HG02798 (cell line): ENCODE results near the gene ARFGEF2.
"Not testable (repeated sequence)": the region's sequence is repeated elsewhere in the genome, so short reads cannot be mapped to it uniquely, and the experiment has no call there.

ENCODE experiments used
- ATAC-seq: cut with Tn5 transposase; IDR thresholded peaks from one replicate; pipeline ENCODE4 v1.9.1; 2021; ENCODE audit warnings: mild to moderate bottlenecking; ENCODE audit not compliant: unreplicated experiment, poor library complexity

ARFGEF2 gene

GRCh38 chr20:48984575-48985219 lies 63.2 kb downstream of the ARFGEF2 start:
- no peak for ATAC-seq

DNA sequence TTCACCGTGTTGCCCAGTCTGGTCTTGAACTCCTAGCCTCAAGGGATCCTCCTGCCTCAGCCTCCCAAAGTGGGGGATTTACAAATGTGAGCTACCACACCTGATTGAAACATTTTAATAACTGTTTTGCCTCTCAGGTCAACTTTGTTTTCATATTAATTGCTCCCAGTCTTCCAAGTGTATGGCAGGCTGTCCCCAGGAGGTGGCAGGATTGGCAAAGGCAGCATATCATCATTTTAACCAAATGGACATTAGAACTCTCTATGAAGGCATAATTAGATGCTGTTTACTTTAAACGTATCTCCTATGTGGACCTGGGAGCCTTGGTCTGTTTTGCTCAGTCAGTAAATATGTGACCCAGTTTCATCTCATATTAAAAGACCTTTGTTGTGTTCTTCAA lies 65.4 kb downstream of the ARFGEF2 start:
- ATAC-seq = no peak

- ATAC-seq = no peak
These were observed 69.0 kb downstream of the ARFGEF2 start for GRCh38 chr20:48990467-48990866.

- ATAC-seq = no peak
These were observed 74.1 kb downstream of the ARFGEF2 start for GRCh38 chr20:48995589-48995988.

DNA sequence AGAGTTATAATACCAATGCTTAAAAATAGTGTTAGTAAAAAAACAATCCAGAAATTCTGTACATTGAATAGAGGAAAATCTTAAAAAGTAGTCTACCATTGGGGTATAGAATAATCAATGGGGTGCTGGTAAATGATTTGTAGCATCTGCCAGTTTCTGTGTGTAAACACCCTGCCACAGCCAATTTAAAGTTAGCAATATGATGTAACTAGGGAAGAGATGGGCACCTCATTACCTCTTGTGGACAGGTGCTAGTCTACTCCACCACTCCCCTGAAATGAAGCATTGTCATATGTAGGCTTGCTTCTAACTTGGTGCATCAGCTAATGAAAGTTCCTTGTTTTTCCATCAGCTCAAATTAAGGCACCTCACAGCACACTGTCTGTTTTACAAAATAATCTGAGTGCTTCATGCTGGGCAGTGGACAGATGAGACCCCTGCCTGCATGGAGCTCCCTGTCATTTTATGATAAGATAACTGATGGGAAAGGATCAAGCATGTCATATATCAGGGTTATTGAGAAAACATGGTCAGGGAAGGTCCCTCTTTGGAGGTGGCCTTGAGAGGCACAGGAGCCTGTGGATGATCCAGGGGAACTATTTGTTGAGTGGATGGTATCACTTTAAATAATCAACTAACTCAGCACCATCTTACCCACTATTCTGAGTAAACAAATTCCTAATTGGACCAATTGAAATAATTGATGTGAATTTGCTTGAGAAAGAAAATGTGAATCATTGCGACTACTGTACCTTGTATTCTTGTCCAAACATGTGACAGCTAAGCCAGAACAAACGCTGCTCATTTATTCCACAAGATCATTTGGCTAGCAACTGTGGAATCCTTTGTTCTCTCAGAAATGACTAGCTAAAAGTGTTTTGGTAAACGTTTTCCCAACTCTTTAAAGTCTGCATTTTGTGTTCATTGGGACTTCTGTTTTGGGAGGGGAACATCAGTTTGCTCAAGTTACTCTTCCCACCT lies 78.7 kb downstream of the ARFGEF2 start:
- no peak for ATAC-seq

DNA sequence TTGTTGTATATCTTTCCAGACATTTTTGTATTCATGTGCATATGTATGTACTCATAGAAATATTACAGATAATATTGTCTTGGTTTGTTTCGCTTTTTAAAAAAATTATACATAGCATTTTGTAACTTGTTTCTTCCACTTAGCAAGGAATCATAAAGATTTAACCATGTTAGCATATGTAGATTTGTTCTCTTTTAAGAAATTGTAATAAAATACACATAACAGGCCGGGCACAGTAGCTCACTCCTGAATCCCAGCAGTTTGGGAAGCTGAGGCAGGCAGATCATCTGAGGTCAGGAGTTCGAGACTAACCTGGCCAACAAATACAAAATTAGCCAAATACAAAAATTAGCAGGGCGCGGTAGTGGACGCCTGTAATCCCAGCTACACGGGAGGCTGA lies 80.2 kb downstream of the ARFGEF2 start:
- no peak for ATAC-seq

DNA sequence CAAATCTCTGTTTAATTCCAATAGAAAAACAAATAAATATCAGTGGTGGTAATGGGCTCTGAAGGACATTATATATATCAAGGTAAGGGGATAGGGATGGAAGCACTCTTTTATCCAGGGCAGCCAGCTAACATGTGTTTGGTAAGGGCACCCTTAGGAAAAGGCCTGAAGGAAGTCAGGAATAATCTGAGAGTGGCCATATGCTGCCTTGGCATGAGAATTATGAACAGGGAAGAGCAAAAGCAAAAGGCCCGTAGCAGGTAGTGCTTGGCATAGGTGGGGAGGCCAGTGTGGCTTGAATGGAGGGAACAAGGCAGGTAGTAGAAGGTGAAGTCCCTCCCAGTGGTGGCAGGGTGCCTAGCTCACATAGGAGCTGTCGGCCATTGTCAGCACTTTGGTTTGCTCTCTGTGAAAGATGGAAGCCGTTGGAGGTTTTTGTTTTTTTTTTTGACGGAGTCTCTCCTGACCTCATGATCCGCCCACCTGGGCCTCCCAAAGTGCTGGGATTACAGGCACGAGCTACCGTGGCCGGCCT lies 85.0 kb downstream of the ARFGEF2 start:
- no peak for ATAC-seq

DNA sequence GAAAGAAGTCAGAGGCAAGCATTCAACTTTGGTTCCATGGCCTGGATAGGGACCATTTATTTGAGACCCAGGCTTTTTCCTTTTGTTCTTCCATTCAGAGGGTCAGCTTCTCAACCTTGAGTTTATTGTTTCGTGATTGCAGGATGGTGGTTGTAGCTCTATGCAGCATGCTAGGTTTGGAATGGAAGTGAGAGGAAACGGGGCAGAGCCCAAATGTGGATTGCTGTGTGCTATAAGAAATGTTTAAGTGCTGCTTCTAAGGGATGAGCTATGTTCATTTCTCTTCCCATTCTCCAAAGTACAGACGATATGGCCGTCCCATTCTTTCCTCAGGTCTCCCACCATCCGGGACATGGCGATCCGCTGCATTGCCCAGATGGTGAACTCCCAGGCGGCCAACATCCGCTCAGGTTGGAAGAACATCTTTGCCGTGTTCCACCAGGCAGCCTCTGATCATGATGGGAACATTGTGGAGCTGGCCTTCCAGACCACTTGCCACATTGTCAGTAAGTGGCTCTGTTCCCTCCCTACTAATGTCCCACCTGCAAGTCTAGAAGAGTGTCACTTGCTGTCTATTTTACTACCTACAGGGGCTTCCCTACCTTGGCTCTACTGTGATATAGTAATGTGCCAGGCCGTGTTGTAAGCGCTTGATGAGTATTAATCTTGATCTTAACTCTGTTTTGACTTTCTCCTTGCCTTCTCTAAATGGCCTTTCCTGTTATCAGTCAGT lies 88.6 kb downstream of the ARFGEF2 start:
- ATAC-seq = no peak

- no peak for ATAC-seq
These were observed 102.7 kb downstream of the ARFGEF2 start for GRCh38 chr20:49024220-49024619.

GRCh38 chr20:49028177-49028576 lies 106.7 kb downstream of the ARFGEF2 start:
- not testable (repeated sequence) for ATAC-seq

GRCh38 chr20:49028684-49029083 lies 107.2 kb downstream of the ARFGEF2 start:
- ATAC-seq = no peak

- ATAC-seq = no peak
These were observed 107.7 kb downstream of the ARFGEF2 start for GRCh38 chr20:49029203-49029602.

DNA sequence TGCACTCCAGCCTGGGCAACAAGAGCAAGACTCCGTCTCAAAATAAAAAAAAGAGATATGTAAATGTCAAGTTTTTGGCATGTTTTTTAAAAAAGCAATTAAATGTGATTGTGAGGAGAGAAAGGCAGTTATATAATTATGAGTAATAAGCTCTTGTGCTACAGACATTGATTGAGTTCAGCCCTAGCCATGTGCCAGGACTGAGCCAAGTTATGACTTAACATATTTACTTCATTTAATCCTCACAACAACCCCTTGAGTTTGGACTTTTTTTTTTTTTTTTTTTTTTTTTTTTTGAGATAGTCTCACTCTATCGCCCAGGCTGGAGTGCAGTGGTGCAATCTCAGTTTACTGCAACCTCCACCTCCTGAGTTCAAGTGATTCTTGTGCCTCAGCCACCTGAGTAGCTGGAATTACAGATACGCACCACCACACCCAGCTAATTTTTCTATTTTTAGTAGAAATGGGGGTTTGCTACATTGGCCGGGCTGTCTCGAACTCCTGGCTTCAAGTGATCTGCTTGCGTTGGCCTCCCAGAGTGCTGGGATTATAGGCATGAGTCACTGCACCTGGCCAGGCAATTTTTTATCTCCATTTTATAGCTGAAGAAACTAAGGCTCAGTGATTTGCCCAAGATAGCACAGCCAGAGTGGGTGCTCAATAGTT lies 109.6 kb downstream of the ARFGEF2 start:
- ATAC-seq = no peak

DNA sequence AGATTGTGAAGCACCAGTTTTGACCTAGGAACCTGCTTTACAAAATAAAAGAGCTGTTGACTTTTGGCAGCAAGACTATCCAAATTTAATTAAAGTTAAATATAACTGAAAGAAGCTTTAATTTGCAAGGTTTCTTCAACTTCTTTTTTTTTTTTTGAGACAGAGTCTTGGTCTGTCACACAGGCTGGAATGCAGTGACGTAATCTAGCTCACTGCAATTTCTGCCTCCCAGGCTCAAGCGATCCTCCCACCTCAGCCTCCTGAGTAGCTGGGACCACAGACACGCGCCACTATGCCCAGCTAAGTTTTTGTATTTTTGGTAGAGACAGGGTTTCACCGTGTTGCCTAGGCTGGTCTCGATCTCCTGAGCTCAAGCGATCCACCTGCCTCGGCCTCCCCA lies 110.9 kb downstream of the ARFGEF2 start:
- no peak for ATAC-seq

GRCh38 chr20:49034070-49034732 lies 112.7 kb downstream of the ARFGEF2 start:
- no peak for ATAC-seq

DNA sequence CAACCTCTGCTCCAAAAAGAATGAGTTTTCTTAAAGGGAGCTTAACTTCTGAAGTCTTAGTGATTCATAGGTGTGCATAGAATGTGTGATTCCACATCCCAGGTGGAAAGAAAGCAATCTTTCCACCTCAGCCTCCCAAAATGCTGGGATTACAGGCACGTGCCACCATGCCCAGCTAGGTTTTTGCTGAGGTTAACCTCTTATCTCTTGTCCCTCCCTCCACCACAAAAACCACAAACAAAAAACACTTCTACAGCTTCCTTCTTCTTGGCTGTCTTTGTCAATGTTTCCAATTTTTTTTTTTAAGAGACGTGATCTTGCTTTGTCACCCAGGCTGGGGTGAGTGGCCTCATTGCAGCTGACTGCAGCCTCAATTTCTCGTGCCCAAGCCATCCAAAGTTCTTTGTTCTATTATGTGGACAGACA lies 116.5 kb downstream of the ARFGEF2 start:
- ATAC-seq = no peak

- ATAC-seq = no peak
These were observed 118.3 kb downstream of the ARFGEF2 start for GRCh38 chr20:49039854-49040253.

GRCh38 chr20:49043000-49043399 lies 121.5 kb downstream of the ARFGEF2 start:
- no peak for ATAC-seq

- ATAC-seq = no peak
These were observed 124.1 kb downstream of the ARFGEF2 start for GRCh38 chr20:49045440-49046086.
